Lower leg skin (tissue), 4 donors: ENCODE measurements around the gene SPIN2A. TPM values are rescaled to one million over a fixed set of nuclear protein-coding genes. Genes with fewer than 3 reads are reported as not detected.
"Not testable (repeated sequence)": the region's sequence is repeated elsewhere in the genome, so short reads cannot be mapped to it uniquely, and the experiment has no call there.

Source experiments
- DNase-seq, 2 donors: peaks; one replicate each; pipeline ENCODE4 v3.0.0-alpha.2; 2019; ENCODE audit warnings: low spot score in 2 of 2
- H3K4me3 ChIP-seq: fragments of 200-600 bp; sonication (generic); 2 replicates; pipeline ENCODE4 v1.5.1; 2017; ENCODE audit warnings: mild to moderate bottlenecking, low read depth; ENCODE audit not compliant: poor library complexity, severe bottlenecking
- POLR2A ChIP-seq, 2 donors: fragments of 450-650 bp; IDR thresholded peaks; one replicate each; pipeline ENCODE4 v1.6.1; 2016 to 2017; ENCODE audit warnings: antibody characterized with exemption in 2 of 2, mild to moderate bottlenecking in 1 of 2, moderate library complexity in 1 of 2
- WGBS, 2 donors: methylation state at CpG; one replicate each; pipeline ENCODE4 v1.1.5; 2018; 5-methylcytosine and 5-hydroxymethylcytosine counted together
- intact Hi-C: fragments of 100-400 bp; cut with DNase I; formaldehyde crosslinking; loops from one replicate; pipeline ENCODE4 v1.15.0; 2023; ENCODE audit warnings: low total_unique reads
- total RNA-seq, 4 donors: library from RNA; depleted of rRNA; stranded (reverse); fragments of >200 nt; gene quantifications; one replicate each; pipeline ENCODE4 v1.1.0, GENCODE V29; 2016
- TF ChIP-seq, protein P1 (sequence below), 3 donors: fragments of 450-650 bp; IDR thresholded peaks; one replicate each; pipeline ENCODE4 v1.5.1; 2016; ENCODE audit warnings: antibody characterized with exemption in 3 of 3, mild to moderate bottlenecking in 3 of 3, moderate library complexity in 2 of 3

Gene SPIN2A
- total RNA-seq, 4 donors from 2014 or later = 0.23 TPM; not detected in 3

DNA sequence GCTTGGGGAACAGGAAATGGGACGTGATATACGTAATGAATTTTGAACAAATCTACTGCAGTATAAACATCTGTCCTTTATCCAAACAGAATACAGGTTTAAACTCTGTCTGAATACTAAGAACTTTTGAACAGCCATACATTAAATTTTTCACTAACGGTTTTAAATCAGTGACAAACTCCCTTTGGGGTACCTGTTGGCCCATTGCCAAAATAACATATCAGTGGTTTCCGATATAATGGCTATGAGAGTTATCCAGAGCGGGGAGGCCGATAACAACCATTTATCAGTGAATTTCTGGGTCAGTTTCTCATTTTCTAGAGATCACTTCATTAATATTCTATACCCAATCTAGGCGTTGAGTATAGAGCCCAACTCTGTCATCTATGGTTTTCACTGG lies 5.2 kb downstream of the SPIN2A start:
- intact Hi-C loops = no loop called here
- DNase-seq = no peak
- no peak overlapping the region for H3K4me3 ChIP-seq
- TF ChIP-seq, protein P1, sequence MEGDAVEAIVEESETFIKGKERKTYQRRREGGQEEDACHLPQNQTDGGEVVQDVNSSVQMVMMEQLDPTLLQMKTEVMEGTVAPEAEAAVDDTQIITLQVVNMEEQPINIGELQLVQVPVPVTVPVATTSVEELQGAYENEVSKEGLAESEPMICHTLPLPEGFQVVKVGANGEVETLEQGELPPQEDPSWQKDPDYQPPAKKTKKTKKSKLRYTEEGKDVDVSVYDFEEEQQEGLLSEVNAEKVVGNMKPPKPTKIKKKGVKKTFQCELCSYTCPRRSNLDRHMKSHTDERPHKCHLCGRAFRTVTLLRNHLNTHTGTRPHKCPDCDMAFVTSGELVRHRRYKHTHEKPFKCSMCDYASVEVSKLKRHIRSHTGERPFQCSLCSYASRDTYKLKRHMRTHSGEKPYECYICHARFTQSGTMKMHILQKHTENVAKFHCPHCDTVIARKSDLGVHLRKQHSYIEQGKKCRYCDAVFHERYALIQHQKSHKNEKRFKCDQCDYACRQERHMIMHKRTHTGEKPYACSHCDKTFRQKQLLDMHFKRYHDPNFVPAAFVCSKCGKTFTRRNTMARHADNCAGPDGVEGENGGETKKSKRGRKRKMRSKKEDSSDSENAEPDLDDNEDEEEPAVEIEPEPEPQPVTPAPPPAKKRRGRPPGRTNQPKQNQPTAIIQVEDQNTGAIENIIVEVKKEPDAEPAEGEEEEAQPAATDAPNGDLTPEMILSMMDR (IDR thresholded peaks at IDR 0.05) = no peak
- no peak for TF ChIP-seq POLR2A (IDR thresholded peaks at IDR 0.05)
- 83 to 92% methylated on average over 7 of the region's 7 CpGs for WGBS, 2 donors

GRCh38 chrX:57121816-57122215 lies 15.4 kb downstream of the SPIN2A start:
- WGBS, 2 donors = 1 to 41% methylated on average over 9 to 10 of the region's 10 CpGs

GRCh38 chrX:57121162-57121755 lies 15.9 kb downstream of the SPIN2A start, which contains the start of gene SPIN2B:
Gene SPIN2B, minus strand, starts transcription at chrX:57121548.
- TF ChIP-seq, protein P1 (IDR thresholded peaks at IDR 0.05) = no peak
- TF ChIP-seq POLR2A (IDR thresholded peaks at IDR 0.05) = no peak
- DNase-seq = peak; percentile 59 to 93
- peak within 1 kb of the TSS; percentile 58 for H3K4me3 ChIP-seq
- 0 to 43% methylated on average over 35 to 43 of the region's 43 CpGs for WGBS, 2 donors
- intact Hi-C loops = no loop called here

More at GRCh38 chrX:57121816-57122215, 15.4 kb downstream of the SPIN2A start:
- TF ChIP-seq POLR2A (IDR thresholded peaks at IDR 0.05) = no peak
- TF ChIP-seq, protein P1 (IDR thresholded peaks at IDR 0.05) = no peak
- no peak for DNase-seq
- intact Hi-C loops = no loop called here
- H3K4me3 ChIP-seq = peak overlapping the region; percentile 58

DNA sequence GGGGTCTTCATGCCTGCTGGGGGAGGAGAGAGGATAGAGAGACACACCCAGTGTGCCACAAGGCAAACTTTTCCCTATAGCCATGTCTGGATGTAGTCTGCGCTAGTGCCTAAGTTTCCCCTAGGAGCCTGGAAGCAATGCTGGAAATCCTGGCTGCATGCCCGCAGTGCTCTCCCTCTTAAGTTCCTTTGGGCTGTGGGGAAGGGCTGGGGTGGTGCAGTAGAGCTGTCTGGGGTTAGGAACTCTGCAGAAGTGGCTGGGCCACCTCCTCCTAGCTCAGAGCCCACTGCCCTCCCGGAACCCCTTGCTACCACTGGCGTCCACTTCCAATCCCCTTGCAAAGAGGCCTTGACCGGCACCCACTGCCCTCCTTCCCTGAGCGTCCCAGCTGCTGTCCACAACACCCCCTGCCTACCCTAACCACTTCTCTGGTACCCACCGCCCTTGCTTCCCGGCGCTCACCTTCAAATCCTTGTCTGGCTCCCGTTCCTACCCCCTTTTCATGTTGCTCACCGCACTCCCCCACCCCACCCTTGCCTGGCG lies 16.5 kb downstream of the SPIN2A start:
- intact Hi-C loops = not testable (repeated sequence)
- WGBS, 2 donors = 0 to 31% methylated on average over 8 to 10 of the region's 12 CpGs

GRCh38 chrX:57119416-57119815 lies 17.8 kb downstream of the SPIN2A start:
- H3K4me3 ChIP-seq = no peak overlapping the region
- no peak for TF ChIP-seq POLR2A (IDR thresholded peaks at IDR 0.05)
- TF ChIP-seq, protein P1 (IDR thresholded peaks at IDR 0.05) = no peak
- no peak for DNase-seq
- 50 to 86% methylated on average over 1 of the region's 1 CpG for WGBS, 2 donors
- intact Hi-C loops = no loop called here

More for the DNA sequence above, 16.5 kb downstream of the SPIN2A start:
- not testable (repeated sequence) for DNase-seq
- H3K4me3 ChIP-seq = peak overlapping the region; percentile 58

GRCh38 chrX:57117566-57117965 lies 19.6 kb downstream of the SPIN2A start:
- DNase-seq, intact Hi-C loops, H3K4me3 ChIP-seq: not testable (repeated sequence)
- 18 to 19% methylated on average over 4 of the region's 4 CpGs for WGBS, 2 donors
